ENCODE measurements around the gene MT1F.

Gene MT1F

DNA sequence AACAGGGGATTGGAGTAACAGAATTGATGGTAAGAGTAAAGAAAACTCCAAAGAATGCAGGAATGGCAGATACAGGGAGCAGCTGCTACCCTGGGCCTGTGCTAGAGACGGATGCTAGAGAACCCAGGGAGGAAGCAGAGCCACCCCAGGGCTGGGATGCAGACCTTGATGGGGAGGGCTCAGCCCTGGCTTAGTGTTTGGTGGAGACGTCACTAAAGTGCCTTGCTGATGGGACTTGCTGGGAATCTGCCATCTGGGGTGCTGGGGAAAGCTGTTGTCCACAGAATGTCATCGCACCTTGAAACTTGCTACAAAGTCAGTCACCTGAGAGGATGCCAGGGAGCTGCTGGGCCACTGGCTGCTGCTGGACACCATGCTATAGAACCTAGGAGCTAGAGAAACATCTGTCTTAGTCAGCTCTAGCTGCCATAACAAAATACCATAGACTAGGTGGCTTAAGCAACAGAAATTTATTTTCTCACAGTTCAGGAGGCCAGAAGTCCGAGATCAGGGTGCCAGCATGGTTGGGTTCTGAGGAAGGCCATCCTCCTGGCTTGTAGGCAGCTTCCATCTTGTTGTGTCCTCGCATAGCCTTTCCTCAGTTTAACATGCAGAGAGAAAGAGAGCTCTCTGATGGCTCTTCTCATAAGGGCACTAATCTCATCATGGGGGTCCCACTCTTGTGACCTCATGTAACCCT lies 39.8 kb downstream of the MT1F start:
- DNase-seq (ENCODE audit: low read depth in 3 of 3): no peak

DNA sequence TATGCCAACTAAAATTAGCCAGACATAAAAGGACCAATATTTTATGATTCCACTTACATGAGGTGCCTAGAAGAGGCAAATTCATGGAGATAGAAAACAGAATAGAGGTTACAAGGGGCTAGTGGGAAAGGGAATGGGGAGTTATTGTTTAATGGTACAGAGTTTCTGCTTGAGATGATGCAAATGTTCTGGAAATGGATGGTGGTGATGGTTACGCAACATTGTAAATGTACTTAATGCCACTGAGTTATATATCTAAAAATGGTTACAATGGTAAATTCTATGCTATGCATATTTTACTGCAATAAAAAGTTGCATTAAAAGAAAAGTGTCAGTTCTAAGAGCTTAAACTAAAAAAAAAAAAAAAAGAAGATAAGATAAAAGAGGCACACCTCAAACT lies 42.4 kb downstream of the MT1F start:
- no peak for DNase-seq (ENCODE audit: low read depth in 3 of 3)

DNA sequence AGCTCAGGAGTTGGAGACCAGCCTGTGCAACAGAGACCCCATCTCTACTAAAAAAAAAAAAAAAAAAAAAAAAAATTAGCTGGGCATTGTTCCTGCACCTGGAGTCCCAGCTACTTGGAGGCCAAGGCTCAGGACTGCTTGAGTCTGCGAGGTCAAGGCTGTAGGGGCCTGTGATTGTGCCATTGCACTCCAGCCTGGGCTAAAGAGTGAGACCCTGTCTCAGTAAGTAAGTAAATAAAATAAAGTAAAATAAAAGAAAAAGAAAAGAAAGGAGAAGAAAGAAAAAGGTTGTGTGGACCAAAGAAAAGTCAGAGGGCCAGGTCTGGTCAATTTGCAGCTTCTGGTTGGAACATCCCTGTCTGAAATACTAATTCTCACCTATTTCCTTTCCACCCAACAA lies 42.9 kb downstream of the MT1F start:
- no peak for DNase-seq (ENCODE audit: low read depth in 3 of 3)

DNA sequence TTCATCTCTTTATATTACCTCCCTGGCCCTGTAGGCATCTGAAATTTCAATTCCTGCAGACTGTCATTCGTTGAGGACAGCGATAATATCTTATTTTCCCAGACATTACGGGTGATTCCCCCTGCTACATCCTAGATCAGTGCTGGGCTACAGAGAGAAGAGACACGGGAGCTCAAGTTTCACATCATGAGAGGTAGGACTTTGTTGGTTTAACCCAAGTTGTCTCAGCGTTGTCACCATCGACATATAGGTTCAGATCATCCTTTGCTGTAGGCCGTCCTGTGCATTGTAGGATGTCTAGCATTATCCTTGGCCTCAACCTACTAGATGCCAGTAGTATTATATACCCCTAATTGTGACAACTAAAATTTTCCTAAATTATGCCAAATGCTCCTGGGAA lies 43.8 kb downstream of the MT1F start:
- DNase-seq (ENCODE audit: low read depth in 3 of 3): no peak

DNA sequence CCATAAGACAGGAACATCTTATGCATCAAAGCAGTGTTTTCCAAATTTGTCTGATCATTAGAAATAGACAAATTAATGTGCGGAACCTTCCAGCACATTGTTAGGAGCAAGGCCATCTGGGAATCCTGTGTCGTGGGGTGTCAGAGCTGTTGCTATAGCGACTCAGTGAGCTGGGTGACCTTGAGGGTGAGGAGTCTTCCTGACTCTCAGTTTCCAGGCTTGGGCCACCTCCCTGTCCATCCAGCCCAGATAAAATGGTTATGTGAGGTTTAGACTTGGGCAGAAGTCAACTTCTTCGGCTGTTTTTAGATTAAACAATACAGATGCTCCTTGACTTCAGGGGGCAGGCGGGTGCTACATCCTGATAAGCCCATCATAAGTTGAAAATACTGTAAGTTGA lies 45.1 kb downstream of the MT1F start:
- DNase-seq (ENCODE audit: low read depth in 3 of 3): no peak
